Measurements from ENCODE around the gene PHOSPHO2. TPM values are rescaled to one million over a fixed set of nuclear protein-coding genes. Genes with fewer than 3 reads are reported as not detected.

PHOSPHO2 gene
- total RNA-seq, 1 donor from 2014 or later, result 8.5 TPM

GRCh38 chr2:169736902-169737301, 42.6 kb downstream of the PHOSPHO2 start:
- peaks cover 39% of the 10 kb centered on the region for H3K4me1 Mint-ChIP-seq (ENCODE audit: unreplicated experiment)
- H3K4me3 Mint-ChIP-seq, result peak overlapping the region; percentile 94
- H3K9me3 Mint-ChIP-seq, result no peaks in the 10 kb centered on the region
- no peak for DNase-seq (ENCODE audit: extremely low spot score, unreplicated experiment)
- H3K27me3 Mint-ChIP-seq, result peaks cover 7% of the 10 kb centered on the region
- peaks cover 25% of the 10 kb centered on the region for H3K36me3 Mint-ChIP-seq
- no peak for TF ChIP-seq CTCF (conservative IDR thresholded peaks at IDR 0.05)
- H3K27ac Mint-ChIP-seq, result no peak overlapping the region

- H3K27ac Mint-ChIP-seq, result no peak overlapping the region
- H3K4me3 Mint-ChIP-seq, result peak overlapping the region; percentile 9
- no peaks in the 10 kb centered on the region for H3K9me3 Mint-ChIP-seq
- H3K36me3 Mint-ChIP-seq, result peaks cover 30% of the 10 kb centered on the region
- no peak for TF ChIP-seq CTCF (conservative IDR thresholded peaks at IDR 0.05)
- no peak for DNase-seq (ENCODE audit: extremely low spot score, unreplicated experiment)
- peaks cover 31% of the 10 kb centered on the region for H3K4me1 Mint-ChIP-seq (ENCODE audit: unreplicated experiment)
- no peaks in the 10 kb centered on the region for H3K27me3 Mint-ChIP-seq
Measured at GRCh38 chr2:169738566-169739229, 44.4 kb downstream of the PHOSPHO2 start.

- Mint-ChIP-seq H3K27ac (no peak overlapping the region), H3K27me3 (no peaks in the 10 kb centered on the region), H3K36me3 (peaks cover 35% of the 10 kb centered on the region), H3K4me3 (peak overlapping the region; percentile 9), H3K4me1 (ENCODE audit: unreplicated experiment) (peaks cover 31% of the 10 kb centered on the region), H3K9me3 (no peaks in the 10 kb centered on the region)
- TF ChIP-seq CTCF (conservative IDR thresholded peaks at IDR 0.05), result no peak
- DNase-seq (ENCODE audit: extremely low spot score, unreplicated experiment), result no peak
Measured at GRCh38 chr2:169739351-169739750, 45.1 kb downstream of the PHOSPHO2 start.

DNA sequence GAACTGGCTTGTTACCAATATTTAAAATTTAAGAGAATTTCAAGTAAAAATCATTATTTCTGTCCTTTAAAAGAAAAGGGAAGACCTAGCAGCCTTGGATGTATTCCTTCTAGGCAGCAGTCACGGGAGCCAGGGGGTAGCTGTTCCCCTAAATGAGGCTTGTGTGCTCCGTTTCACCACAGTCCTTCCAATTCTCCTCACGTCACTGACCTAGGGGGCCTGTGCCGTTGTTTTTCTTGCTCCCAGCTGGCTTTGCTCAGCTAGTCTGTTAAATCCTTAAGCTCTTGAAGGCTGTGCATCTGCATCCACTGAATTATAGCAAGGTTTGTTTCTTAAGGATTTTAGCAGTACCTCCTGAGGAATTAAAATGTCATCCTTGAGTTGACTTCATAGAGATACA, 49.3 kb downstream of the PHOSPHO2 start:
- DNase-seq (ENCODE audit: extremely low spot score, unreplicated experiment), result no peak
- Mint-ChIP-seq H3K27me3 (no peaks in the 10 kb centered on the region), H3K9me3 (no peaks in the 10 kb centered on the region), H3K27ac (no peak overlapping the region), H3K4me3 (no peak overlapping the region), H3K36me3 (peaks cover 49% of the 10 kb centered on the region), H3K4me1 (ENCODE audit: unreplicated experiment) (peaks cover 15% of the 10 kb centered on the region)
- no peak for TF ChIP-seq CTCF (conservative IDR thresholded peaks at IDR 0.05)

DNA sequence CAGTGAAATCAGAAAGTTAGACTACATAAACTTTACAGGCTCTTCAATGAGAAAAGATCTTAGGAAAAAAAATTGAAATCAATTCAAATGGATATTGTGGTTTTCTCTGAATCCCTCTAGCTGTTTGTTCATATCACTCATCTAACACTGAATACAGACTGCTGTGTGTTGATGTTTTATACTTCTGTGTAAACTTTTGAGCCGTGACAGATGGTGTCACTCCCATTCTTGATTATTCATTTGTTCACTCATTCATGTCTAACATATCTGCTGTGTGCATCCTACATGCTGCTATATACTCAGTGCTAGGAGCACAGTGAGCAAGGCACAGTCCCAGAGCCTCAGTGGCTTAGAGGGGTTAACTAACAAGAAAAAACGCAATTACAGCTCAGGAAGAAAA, 52.0 kb downstream of the PHOSPHO2 start:
- DNase-seq (ENCODE audit: extremely low spot score, unreplicated experiment), result no peak

More for the DNA sequence above, 52.0 kb downstream of the PHOSPHO2 start:
- H3K4me3 Mint-ChIP-seq, result no peak overlapping the region
- H3K9me3 Mint-ChIP-seq, result no peaks in the 10 kb centered on the region
- H3K27ac Mint-ChIP-seq, result no peak overlapping the region
- no peak for TF ChIP-seq CTCF (conservative IDR thresholded peaks at IDR 0.05)
- peaks cover 47% of the 10 kb centered on the region for H3K36me3 Mint-ChIP-seq
- peaks cover 6% of the 10 kb centered on the region for H3K4me1 Mint-ChIP-seq (ENCODE audit: unreplicated experiment)
- no peaks in the 10 kb centered on the region for H3K27me3 Mint-ChIP-seq

Measured in type B pancreatic cell (in vitro differentiated cells).